Measurements from ENCODE around the gene CDC6.

DNA sequence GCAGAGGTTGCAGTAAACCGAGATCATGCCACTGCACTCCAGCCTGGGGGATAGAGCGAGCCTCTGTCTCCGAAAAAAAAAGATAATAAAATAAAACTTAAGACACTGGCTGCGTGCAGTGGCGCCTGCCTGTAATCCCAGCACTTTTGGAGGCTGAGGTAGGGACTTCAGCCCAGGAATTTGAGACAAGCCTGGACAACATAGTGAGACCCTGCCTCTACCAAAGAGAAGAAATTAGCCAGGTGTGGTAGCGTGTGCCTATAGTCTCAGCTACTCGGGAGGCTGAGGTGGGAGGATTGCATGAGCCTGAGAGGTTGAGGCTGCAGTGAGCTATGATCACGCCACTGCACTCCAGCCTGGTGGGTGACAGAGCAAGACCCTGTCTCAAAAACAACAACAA is 47.9 kb downstream of the CDC6 start:
- TF ChIP-seq, protein P1, sequence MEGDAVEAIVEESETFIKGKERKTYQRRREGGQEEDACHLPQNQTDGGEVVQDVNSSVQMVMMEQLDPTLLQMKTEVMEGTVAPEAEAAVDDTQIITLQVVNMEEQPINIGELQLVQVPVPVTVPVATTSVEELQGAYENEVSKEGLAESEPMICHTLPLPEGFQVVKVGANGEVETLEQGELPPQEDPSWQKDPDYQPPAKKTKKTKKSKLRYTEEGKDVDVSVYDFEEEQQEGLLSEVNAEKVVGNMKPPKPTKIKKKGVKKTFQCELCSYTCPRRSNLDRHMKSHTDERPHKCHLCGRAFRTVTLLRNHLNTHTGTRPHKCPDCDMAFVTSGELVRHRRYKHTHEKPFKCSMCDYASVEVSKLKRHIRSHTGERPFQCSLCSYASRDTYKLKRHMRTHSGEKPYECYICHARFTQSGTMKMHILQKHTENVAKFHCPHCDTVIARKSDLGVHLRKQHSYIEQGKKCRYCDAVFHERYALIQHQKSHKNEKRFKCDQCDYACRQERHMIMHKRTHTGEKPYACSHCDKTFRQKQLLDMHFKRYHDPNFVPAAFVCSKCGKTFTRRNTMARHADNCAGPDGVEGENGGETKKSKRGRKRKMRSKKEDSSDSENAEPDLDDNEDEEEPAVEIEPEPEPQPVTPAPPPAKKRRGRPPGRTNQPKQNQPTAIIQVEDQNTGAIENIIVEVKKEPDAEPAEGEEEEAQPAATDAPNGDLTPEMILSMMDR (IDR thresholded peaks at IDR 0.05) = no peak
- no peak for TF ChIP-seq POLR2A (IDR thresholded peaks at IDR 0.05)
